Inferior parietal cortex (tissue), 1 donor: ENCODE data around the gene FHIT.
"Not testable (repeated sequence)": the region's sequence is repeated elsewhere in the genome, so short reads cannot be mapped to it uniquely, and the experiment has no call there.

Experiments
- DNase-seq: peaks from one replicate; pipeline ENCODE4 v3.0.0-alpha.2; 2016; ENCODE audit errors: extremely low spot score

Gene FHIT

GRCh38 chr3:60573494-60573893 lies 677.8 kb downstream of the FHIT start:
- DNase-seq: no peak

- no peak for DNase-seq
Observed at GRCh38 chr3:60571511-60571910, 679.7 kb downstream of the FHIT start.

GRCh38 chr3:60557122-60557521 lies 694.1 kb downstream of the FHIT start:
- no peak for DNase-seq

GRCh38 chr3:60555686-60556354 lies 695.4 kb downstream of the FHIT start:
- DNase-seq: no peak

GRCh38 chr3:60553144-60553543 lies 698.1 kb downstream of the FHIT start:
- DNase-seq: no peak

- no peak for DNase-seq
Observed at GRCh38 chr3:60552581-60552980, 698.7 kb downstream of the FHIT start.

GRCh38 chr3:60551455-60552209 lies 699.6 kb downstream of the FHIT start:
- DNase-seq: no peak

- no peak for DNase-seq
Observed at GRCh38 chr3:60549863-60550262, 701.4 kb downstream of the FHIT start.

GRCh38 chr3:60542995-60543394 lies 708.3 kb downstream of the FHIT start:
- DNase-seq: no peak

GRCh38 chr3:60539394-60539793 lies 711.9 kb downstream of the FHIT start:
- DNase-seq: not testable (repeated sequence)

GRCh38 chr3:60536420-60536819 lies 714.8 kb downstream of the FHIT start:
- no peak for DNase-seq

GRCh38 chr3:60531759-60532158 lies 719.5 kb downstream of the FHIT start:
- no peak for DNase-seq

GRCh38 chr3:60528651-60529050 lies 722.6 kb downstream of the FHIT start:
- no peak for DNase-seq

GRCh38 chr3:60523536-60523935 lies 727.7 kb downstream of the FHIT start:
- DNase-seq: no peak

- DNase-seq: no peak
Observed at GRCh38 chr3:60517134-60517533, 734.1 kb downstream of the FHIT start.

GRCh38 chr3:60514866-60515265 lies 736.4 kb downstream of the FHIT start:
- DNase-seq: no peak

GRCh38 chr3:60514085-60514649 lies 737.1 kb downstream of the FHIT start:
- DNase-seq: no peak

GRCh38 chr3:60513241-60513640 lies 738.0 kb downstream of the FHIT start:
- no peak for DNase-seq

GRCh38 chr3:60512506-60512905 lies 738.7 kb downstream of the FHIT start:
- no peak for DNase-seq

GRCh38 chr3:60509471-60509870 lies 741.8 kb downstream of the FHIT start:
- DNase-seq: no peak

GRCh38 chr3:60504827-60505457 lies 746.3 kb downstream of the FHIT start:
- DNase-seq: no peak

GRCh38 chr3:60501314-60501713 lies 749.9 kb downstream of the FHIT start:
- no peak for DNase-seq

GRCh38 chr3:60497902-60498301 lies 753.4 kb downstream of the FHIT start:
- no peak for DNase-seq
